A549 (cell line): Measurements from ENCODE around the gene PHOSPHO2.

Source experiments
- CTCF ChIP-seq: fragments of >200 bp; sonication (Bioruptor Twin); formaldehyde crosslinking; IDR thresholded peaks from 3 replicates; pipeline ENCODE4 v1.5.1; 2016
- HDAC2 ChIP-seq: fragments of 200-600 bp; sonication (generic); IDR thresholded peaks from 2 replicates; pipeline ENCODE4 v1.6.1; 2016
- HMGXB4 ChIP-seq: fragments of 250-450 bp; sonication (Bioruptor Pico); IDR thresholded peaks from 2 replicates; pipeline ENCODE4 v1.5.0; 2021; ENCODE audit warnings: mild to moderate bottlenecking, moderate library complexity, borderline replicate concordance
- JUNB ChIP-seq: fragments of >200 bp; sonication (Bioruptor Twin); formaldehyde crosslinking; IDR thresholded peaks from 2 replicates; pipeline ENCODE4 v1.6.1; 2016
- POLR2A ChIP-seq: IDR thresholded peaks from 2 replicates; pipeline ENCODE4 v1.6.1; 2012; ENCODE audit warnings: mild to moderate bottlenecking, low read length
- REST ChIP-seq: fragments of 200-600 bp; sonication (generic); IDR thresholded peaks from 2 replicates; pipeline ENCODE4 v1.6.1; 2016; ENCODE audit warnings: antibody characterized with exemption, mild to moderate bottlenecking, moderate library complexity
- RFX5 ChIP-seq: fragments of 450-650 bp; IDR thresholded peaks from 2 replicates; pipeline ENCODE4 v1.7.1; 2014; ENCODE audit warnings: antibody characterized with exemption, mild to moderate bottlenecking, moderate library complexity
- ZFP36 ChIP-seq: fragments of 450-650 bp; IDR thresholded peaks from 2 replicates; pipeline ENCODE4 v1.6.1; 2014; ENCODE audit warnings: borderline replicate concordance; ENCODE audit not compliant: partially characterized antibody

DNA sequence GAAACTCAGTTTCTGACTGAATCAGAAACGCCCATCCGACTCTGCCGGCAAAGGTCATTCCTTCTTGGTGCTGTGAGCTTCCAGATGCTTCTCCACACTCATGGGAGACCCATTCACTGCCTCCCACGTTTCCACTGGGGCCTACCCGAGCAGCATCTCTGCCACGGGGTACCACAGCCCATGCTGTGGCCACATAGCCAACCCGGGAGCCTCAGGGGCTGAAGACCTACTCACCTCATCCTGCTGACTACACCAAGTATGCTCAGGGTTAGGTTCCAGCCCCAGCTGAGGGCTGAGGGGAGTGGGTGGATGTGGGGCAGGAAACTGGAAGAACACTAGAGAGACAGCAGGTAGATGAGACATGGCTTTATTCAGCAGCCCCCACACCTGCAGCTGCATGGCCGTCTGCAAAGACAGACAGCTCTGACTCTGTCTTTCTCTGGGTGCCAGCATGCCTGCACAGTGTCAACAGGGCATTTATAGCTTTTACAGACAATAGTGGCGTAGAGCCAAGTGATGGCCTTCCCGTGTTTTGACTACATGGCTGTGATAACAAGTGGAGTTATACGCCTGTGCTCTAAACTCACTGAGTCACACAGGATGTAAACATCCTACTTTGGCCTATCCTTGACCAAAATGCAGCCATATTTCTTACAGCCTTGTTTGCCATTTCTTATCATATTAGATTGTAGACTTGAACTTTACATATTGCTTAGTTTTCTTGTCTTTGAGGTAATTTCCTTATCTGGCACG lies 22.8 kb downstream of the PHOSPHO2 start:
- TF ChIP-seq REST = no peak
- no peak for TF ChIP-seq RFX5
- no peak for TF ChIP-seq ZFP36
- no peak for TF ChIP-seq POLR2A
- TF ChIP-seq CTCF = no peak
- TF ChIP-seq HDAC2 = no peak
- no peak for TF ChIP-seq JUNB
- no peak for TF ChIP-seq HMGXB4 (CRISPR knock-in tag)
